Stimulated activated CD4-positive, alpha-beta T cell treated with anti-CD3 and anti-CD28 coated beads, Interleukin-4, amount 100 ng/mL, for 24 hours (primary cell): Measurements from ENCODE around the gene GLRX.
"Not testable (repeated sequence)": the region's sequence is repeated elsewhere in the genome, so short reads cannot be mapped to it uniquely, and the experiment has no call there.

Experiments
- DNase-seq: peaks from one replicate; pipeline ENCODE4 v3.0.0-alpha.2; 2020

The GLRX gene

GRCh38 chr5:95851141-95851540 is 28.6 kb upstream of the GLRX start:
- DNase-seq: not testable (repeated sequence)

GRCh38 chr5:95850391-95850894 is 27.9 kb upstream of the GLRX start:
- no peak for DNase-seq

GRCh38 chr5:95848701-95849100 is 26.2 kb upstream of the GLRX start:
- no peak for DNase-seq

- no peak for DNase-seq
These were observed 24.7 kb upstream of the GLRX start for GRCh38 chr5:95847261-95847592.

- peak; percentile 75 for DNase-seq
These were observed 24.2 kb upstream of the GLRX start for GRCh38 chr5:95846554-95847260.

GRCh38 chr5:95845391-95845790 is 22.9 kb upstream of the GLRX start:
- DNase-seq: no peak

GRCh38 chr5:95843733-95844223 is 21.3 kb upstream of the GLRX start:
- DNase-seq: no peak

GRCh38 chr5:95842854-95843544 is 20.5 kb upstream of the GLRX start:
- DNase-seq: peak; percentile 68

GRCh38 chr5:95841914-95842812 is 19.6 kb upstream of the GLRX start:
- DNase-seq: no peak

- DNase-seq: no peak
These were observed 18.6 kb upstream of the GLRX start for GRCh38 chr5:95840956-95841705.

GRCh38 chr5:95839658-95840057 is 17.1 kb upstream of the GLRX start:
- DNase-seq: no peak

- no peak for DNase-seq
These were observed 16.0 kb upstream of the GLRX start for GRCh38 chr5:95838556-95838955.

- DNase-seq: no peak
These were observed 15.5 kb upstream of the GLRX start for GRCh38 chr5:95838001-95838520.

- no peak for DNase-seq
These were observed 15.0 kb upstream of the GLRX start for GRCh38 chr5:95837492-95837891.

GRCh38 chr5:95836971-95837370 is 14.4 kb upstream of the GLRX start:
- not testable (repeated sequence) for DNase-seq

GRCh38 chr5:95836544-95836943 is 14.0 kb upstream of the GLRX start:
- no peak for DNase-seq

GRCh38 chr5:95835682-95836385 is 13.3 kb upstream of the GLRX start:
- peak; percentile 31 for DNase-seq

GRCh38 chr5:95832664-95833063 is 10.1 kb upstream of the GLRX start:
- no peak for DNase-seq

- DNase-seq: no peak
These were observed 7.7 kb upstream of the GLRX start for GRCh38 chr5:95830226-95830625.

GRCh38 chr5:95827892-95828246 is 5.3 kb upstream of the GLRX start:
- no peak for DNase-seq
